HG03442 (cell line): Measurements from ENCODE around the gene GSTA3.
"Not testable (repeated sequence)": the region's sequence is repeated elsewhere in the genome, so short reads cannot be mapped to it uniquely, and the experiment has no call there.

Source experiments
- ATAC-seq: cut with Tn5 transposase; IDR thresholded peaks from one replicate; pipeline ENCODE4 v1.9.1; 2021; ENCODE audit warnings: mild to moderate bottlenecking, moderate library complexity; ENCODE audit not compliant: unreplicated experiment

Gene GSTA3

GRCh38 chr6:52870335-52871091, 39.0 kb downstream of the GSTA3 start:
- ATAC-seq = not testable (repeated sequence)

- not testable (repeated sequence) for ATAC-seq
Observed at GRCh38 chr6:52868899-52869298, 40.6 kb downstream of the GSTA3 start.

GRCh38 chr6:52868240-52868639, 41.3 kb downstream of the GSTA3 start:
- ATAC-seq = no peak

- ATAC-seq = not testable (repeated sequence)
Observed at GRCh38 chr6:52861151-52861550, 48.3 kb downstream of the GSTA3 start.

GRCh38 chr6:52858416-52858815, 51.1 kb downstream of the GSTA3 start:
- ATAC-seq = no peak

- ATAC-seq = not testable (repeated sequence)
Observed at GRCh38 chr6:52856137-52856536, 53.4 kb downstream of the GSTA3 start.

GRCh38 chr6:52849137-52849536, 60.4 kb downstream of the GSTA3 start:
- ATAC-seq = no peak
